Neuron (in vitro differentiated cells): ENCODE measurements around the gene TFF3.

Source experiments
- H2AFZ ChIP-seq: one replicate; pipeline ENCODE4 v1.6.1; 2013; ENCODE audit warnings: low read depth, mild to moderate bottlenecking, inconsistent platforms, low read length, moderate library complexity
- H3K27me3 ChIP-seq: one replicate; pipeline ENCODE4 v1.6.1; 2013; ENCODE audit warnings: low read length; ENCODE audit not compliant: insufficient read depth
- H3K36me3 ChIP-seq: one replicate; pipeline ENCODE4 v1.6.1; 2013; ENCODE audit warnings: low read length; ENCODE audit not compliant: insufficient read depth
- H3K4me1 ChIP-seq: one replicate; pipeline ENCODE4 v1.6.1; 2013; ENCODE audit warnings: low read length; ENCODE audit not compliant: insufficient read depth
- H3K4me3 ChIP-seq: 2 replicates; pipeline ENCODE4 v1.5.1; 2013; ENCODE audit warnings: mild to moderate bottlenecking, low read length, moderate library complexity
- H3K9me3 ChIP-seq: one replicate; pipeline ENCODE4 v1.6.1; 2013; ENCODE audit warnings: low read length

TFF3 gene

DNA sequence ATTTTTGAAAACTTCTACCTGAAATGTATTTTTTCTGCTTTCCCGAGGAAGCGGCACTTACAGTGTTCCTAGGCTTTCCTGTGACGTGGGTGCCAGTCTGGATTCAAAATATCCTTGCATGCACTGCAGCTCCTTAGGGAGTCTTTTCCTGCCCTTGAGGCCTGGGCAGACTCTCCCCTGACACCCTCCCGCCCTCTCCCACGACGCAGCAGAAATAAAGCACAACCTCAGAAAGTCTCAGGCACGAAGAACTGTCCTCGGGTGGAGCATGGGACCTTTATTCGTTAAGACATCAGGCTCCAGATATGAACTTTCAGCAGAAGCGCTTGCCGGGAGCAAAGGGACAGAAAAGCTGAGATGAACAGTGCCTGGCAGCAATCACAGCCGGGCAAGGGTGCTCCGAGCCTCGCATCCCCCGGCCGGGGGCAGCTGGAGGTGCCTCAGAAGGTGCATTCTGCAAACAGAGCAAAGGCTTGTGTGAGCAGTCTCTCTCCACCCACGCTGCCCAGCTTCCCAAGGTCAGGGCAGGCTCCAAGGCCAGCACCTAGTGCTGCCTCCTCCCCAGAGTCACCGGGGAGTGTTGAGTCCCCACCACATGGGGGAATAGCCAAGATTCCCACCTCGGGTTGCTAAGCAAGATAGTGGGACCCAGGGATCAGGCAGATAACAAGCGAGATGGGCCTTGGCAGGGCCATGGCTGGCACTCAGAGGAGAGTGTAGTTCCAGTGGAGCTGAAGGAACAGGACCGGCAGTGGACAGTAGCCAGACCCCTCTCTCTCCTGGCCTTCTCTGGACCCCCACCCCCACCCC is 3.2 kb downstream of the TFF3 start:
- Histone ChIP-seq H3K4me1 (no peaks in the 10 kb centered on the region), H3K9me3 (no peaks in the 10 kb centered on the region), H3K27me3 (peaks cover 35% of the 10 kb centered on the region), H3K4me3 (no peak overlapping the region), H3K36me3 (no peaks in the 10 kb centered on the region), H2AFZ (no peak overlapping the region)

DNA sequence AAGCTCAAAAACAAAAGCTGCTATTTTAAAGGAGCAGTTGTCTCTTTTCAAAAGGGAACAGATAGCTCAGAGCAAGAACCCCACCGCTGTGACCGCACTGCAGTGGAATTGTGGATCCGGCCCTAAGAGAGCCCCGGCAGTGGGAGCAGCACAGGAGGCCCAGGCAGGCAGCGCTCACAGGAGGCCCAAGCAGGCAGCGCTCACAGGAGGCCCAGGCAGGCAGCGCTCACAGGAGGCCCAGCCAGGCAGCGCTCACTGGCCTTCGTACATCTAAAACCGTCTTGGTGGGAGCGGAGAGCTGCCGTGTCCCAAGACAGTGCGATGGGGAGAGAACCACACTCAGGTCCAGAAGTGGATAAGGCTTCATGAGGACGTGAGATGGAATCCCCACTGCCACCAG is 4.0 kb downstream of the TFF3 start:
- Histone ChIP-seq H3K9me3 (no peaks in the 10 kb centered on the region), H2AFZ (no peak overlapping the region), H3K27me3 (peaks cover 35% of the 10 kb centered on the region), H3K36me3 (no peaks in the 10 kb centered on the region), H3K4me1 (no peaks in the 10 kb centered on the region), H3K4me3 (no peak overlapping the region)

DNA sequence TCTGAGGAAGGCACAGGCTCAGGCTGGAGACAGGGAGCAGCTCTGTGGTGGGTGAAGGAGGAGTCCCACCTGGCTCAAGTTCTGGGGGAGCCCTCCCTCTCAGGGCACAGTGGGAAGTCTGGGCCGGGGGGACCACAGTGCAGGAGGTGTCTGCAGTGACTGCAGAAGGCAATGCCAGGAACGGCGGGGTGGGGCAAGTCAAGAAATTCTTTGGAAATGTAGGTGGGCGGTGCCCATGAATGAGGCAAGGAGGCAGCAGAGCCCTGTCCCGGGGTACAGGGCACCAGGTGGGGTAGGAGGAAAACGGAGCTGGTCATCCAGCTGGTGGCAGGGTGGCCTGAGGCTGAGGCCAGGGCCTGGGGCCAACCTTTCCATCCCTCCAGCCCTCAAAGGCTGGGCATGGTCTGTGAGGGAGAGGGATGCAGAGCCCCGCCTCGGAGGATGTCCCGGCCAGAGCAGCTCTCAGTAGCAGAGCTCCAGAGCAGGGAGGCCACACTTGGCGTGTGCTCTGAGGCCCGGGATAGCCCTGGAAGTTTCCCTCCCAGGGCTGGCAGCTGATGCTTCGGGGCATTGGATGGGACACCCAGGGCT is 4.7 kb downstream of the TFF3 start:
- Histone ChIP-seq H2AFZ (no peak overlapping the region), H3K4me1 (no peaks in the 10 kb centered on the region), H3K36me3 (no peaks in the 10 kb centered on the region), H3K27me3 (peaks cover 35% of the 10 kb centered on the region), H3K9me3 (no peaks in the 10 kb centered on the region), H3K4me3 (no peak overlapping the region)

DNA sequence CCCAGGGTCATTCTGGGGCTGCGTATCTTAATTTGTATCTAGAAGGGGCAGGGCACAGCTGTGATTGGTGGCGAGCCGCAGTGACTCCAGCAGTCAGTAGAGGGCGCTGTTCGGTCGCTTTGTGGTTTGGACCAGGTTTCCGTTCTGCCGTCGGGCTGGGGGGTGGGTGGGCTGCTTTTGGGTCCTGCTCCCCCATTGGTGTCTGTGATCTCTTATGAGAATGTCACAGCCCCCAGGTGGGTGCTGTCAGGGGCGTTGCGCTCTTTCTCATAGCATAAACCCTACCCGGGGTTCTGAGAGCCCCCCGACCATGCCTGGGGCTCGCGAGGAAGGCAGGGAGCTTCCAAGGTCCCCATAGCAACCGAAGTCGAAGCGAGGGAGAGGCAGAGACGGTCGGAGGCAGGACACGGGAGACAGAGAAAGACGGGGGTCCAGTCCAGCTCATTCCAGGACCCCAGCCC is 5.4 kb downstream of the TFF3 start:
- no peaks in the 10 kb centered on the region for H3K9me3 ChIP-seq
- no peak overlapping the region for H2AFZ ChIP-seq
- no peaks in the 10 kb centered on the region for H3K4me1 ChIP-seq
- no peaks in the 10 kb centered on the region for H3K36me3 ChIP-seq
- no peak overlapping the region for H3K4me3 ChIP-seq
- peaks cover 35% of the 10 kb centered on the region for H3K27me3 ChIP-seq

DNA sequence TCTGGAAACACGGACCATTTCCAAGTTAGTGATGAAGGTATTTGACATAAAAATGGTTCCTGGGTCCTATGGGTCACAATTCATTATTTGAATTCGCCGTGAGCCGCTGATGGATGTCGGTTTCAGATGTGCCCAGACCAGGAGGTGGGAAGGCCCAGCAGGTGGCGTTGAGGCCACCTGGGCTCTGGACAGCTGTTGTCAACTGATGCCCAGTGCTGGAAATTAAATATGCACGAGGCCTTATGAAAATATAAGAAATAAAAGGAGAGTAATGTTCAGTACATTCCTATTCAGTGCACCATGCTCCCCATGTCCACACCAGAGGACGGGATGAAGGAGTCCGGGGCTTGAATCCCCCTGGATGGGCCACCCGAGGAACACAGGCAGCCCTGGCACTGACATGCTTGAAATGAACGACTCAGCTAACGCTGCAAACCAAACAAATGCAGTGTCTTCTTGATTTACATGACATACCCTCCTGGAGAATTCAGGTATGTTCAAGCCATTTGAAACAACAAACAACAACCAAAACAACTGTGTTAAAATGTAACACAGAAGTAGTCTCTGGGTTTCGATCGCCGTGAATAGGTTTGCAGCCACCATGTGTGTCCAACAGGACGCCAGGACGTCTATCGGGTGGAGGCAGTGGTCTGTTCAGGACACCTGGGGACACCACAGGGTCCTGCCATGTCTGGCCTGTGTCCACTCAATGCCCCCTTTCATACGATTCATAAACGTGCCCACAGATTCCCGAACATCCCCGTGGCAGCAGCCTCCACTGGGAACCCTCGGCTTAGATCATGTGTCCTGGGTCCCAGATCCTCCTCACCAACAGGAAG is 6.1 kb downstream of the TFF3 start:
- no peaks in the 10 kb centered on the region for H3K4me1 ChIP-seq
- no peaks in the 10 kb centered on the region for H3K9me3 ChIP-seq
- H2AFZ ChIP-seq, result no peak overlapping the region
- H3K27me3 ChIP-seq, result peaks cover 38% of the 10 kb centered on the region
- H3K36me3 ChIP-seq, result no peaks in the 10 kb centered on the region
- no peak overlapping the region for H3K4me3 ChIP-seq

DNA sequence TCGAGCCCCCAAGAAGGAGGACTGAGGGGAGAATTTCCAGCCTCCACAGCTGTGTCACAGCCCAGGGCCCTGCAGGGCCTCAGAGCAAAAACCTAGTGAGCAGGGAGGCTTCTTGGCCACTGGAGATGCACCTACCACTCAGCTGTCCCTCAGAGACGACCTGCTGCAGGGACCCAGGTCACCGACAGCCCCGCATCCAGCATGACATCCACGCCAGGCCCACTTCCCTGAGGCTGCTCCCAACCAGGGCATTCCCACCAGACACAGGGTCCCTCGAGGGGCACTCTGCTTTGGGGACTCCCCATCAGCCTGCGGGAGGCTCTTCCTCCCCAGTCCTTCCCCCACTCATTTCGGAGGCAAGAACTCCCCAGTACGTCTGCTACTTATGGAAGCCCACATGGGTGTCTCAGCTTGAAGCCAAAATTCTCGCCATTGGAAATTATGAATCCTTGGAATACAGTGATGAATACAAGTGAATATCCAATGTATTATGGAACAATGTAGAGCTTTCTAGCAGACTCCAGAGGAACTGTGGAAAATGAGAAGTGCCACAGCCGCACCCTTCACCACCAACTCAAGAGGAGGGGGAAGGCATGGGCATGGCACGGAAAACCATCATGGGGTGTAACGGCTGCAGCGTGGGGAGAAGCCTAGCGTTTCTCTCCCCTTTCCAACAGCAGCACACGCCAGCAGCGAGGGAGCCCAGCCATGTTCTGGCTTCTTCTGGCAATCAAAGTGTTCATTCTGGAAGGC is 6.9 kb downstream of the TFF3 start:
- Histone ChIP-seq H3K4me1 (no peaks in the 10 kb centered on the region), H3K9me3 (no peaks in the 10 kb centered on the region), H2AFZ (no peak overlapping the region), H3K36me3 (no peaks in the 10 kb centered on the region), H3K4me3 (no peak overlapping the region), H3K27me3 (peaks cover 31% of the 10 kb centered on the region)

DNA sequence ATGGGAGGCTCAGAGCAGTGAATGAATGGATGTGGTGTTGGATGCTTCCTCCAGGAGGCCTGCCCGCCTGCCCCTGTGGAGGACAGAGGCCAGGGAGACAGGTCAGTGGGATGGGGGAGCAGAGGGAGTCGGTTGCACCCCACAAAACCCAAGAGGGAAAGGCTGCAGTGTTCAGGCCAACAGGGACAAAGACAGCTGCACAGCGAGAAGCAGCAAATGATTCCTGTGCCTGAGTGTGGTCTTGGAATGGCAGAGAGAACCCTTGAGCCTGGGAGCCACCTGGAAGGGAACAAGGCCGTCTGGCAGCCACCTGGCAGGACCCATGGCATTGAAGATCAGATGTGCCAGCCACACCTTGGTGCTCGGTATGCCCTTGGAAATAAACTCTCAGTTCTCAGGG is 8.1 kb downstream of the TFF3 start:
- Histone ChIP-seq H3K4me1 (no peaks in the 10 kb centered on the region), H3K27me3 (peaks cover 19% of the 10 kb centered on the region), H3K9me3 (no peaks in the 10 kb centered on the region), H3K4me3 (no peak overlapping the region), H3K36me3 (no peaks in the 10 kb centered on the region), H2AFZ (no peak overlapping the region)

DNA sequence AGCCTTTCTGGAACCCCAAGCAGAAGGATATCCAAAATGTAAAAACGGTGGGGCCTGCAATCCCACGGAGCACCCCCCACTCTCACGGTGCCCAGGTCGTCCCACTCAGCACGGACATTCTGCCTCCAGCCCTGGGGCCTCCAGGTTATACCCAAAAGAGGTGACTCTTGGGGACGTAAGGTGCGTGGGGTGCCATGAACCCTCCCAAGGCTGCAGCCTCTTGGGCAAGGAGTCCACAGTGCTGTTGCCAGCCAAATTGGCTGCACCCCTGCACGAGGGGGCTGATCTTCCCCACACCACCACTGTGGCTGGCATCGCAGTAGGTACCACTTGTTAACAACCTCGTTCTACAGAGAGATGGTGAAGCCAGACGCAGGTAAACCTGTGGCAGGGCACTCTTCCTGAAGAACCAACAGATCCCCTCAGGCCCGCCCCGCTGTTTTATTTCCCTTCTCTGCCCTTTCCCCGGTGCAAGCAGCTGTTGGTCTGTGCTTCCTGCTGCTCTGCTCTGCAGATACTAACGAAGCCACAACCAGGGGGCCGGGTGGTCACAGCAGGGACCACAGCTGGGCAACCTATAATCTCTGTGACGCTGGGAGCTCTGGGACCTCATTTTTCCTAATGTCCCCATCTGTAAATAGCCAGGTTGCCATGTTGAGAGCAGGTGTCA is 8.7 kb downstream of the TFF3 start:
- Histone ChIP-seq H3K9me3 (no peaks in the 10 kb centered on the region), H3K36me3 (no peaks in the 10 kb centered on the region), H2AFZ (no peak overlapping the region), H3K27me3 (peaks cover 13% of the 10 kb centered on the region), H3K4me1 (no peaks in the 10 kb centered on the region), H3K4me3 (no peak overlapping the region)

DNA sequence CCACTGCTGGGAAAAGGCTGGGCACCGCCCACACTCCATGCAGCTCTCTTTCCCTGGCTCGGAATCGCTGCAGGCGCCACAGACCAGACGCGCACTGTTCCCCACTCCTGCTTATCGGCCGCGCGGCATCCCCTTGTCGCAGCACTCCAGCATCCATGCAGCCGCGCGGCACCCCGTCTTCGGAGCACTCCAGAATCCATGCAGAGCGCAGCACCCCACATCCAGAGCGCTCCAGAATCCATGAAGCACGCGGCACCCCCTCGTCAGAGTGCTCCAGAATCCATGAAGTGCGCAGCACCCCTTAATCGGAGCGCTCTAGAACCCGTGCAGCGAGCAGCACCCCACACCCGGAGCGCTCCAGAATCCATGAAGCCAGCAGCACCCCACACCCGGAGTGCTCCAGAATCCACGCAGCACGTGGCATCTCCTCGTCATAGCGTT is 9.5 kb downstream of the TFF3 start:
- Histone ChIP-seq H3K36me3 (no peaks in the 10 kb centered on the region), H3K4me3 (no peak overlapping the region), H2AFZ (no peak overlapping the region), H3K9me3 (no peaks in the 10 kb centered on the region), H3K27me3 (peaks cover 8% of the 10 kb centered on the region), H3K4me1 (no peaks in the 10 kb centered on the region)

DNA sequence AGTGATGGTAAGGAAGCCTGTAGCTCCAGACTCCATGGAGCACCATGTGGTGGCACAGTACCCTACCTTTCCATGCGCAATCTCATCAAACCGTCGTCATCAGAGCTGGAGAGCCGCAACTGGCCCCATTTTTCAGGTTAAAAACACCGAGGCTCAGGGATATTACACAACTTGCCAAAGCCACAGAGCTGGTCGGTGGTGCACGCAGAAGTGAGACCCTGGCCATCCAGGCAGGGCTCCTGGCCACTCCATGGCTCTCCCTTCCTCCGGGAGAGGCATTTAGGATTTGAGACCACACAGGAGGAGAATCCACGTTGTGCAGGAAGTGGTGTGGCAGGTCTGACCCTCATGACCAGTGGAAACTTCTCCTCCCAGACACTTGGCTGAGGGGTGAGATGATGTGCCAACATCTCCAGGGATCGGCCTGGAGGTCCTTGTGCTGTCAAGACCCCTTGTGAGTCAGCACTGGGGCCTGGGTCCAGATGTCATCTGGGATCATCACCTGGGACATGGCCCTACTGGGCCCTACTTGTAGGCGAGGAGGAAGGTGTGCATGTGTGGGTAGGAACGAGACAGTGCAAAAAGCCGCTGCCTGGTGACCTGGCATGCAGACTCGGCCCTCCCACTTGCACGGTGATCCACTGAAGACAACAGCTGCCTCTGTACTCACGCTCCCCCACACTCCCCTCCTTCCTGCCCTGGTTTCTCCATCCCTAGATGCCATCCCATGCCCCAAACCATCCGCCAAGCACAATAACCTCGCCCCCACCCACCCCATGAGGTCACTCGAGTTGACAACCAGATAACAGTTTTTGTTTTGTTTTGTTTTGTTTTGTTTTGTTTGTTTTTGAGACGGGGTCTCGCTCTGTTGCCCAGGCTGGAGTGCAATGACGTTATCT is 10.4 kb downstream of the TFF3 start:
- no peaks in the 10 kb centered on the region for H3K36me3 ChIP-seq
- H3K9me3 ChIP-seq, result no peaks in the 10 kb centered on the region
- peaks cover 8% of the 10 kb centered on the region for H3K27me3 ChIP-seq
- no peaks in the 10 kb centered on the region for H3K4me1 ChIP-seq
- no peak overlapping the region for H2AFZ ChIP-seq
- H3K4me3 ChIP-seq, result no peak overlapping the region

DNA sequence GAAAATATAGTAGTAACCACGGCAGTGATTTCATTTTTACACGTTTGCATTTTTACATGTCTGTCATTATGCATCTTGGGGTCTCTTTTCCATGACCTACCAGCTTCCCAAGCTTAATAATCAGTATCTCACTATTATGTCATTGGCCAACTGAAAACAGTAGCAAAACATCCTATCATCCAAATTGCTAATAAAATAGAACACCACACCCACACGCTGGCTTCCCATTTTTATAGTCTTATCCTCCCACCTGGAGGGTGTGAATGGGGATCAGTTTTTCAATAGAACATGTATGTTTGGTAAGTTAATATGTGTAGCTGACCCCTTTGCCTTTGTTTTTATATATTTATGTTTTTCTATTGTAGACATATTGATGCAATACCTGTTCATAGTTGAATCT is 11.8 kb downstream of the TFF3 start:
- no peaks in the 10 kb centered on the region for H3K4me1 ChIP-seq
- H2AFZ ChIP-seq, result no peak overlapping the region
- no peaks in the 10 kb centered on the region for H3K36me3 ChIP-seq
- no peaks in the 10 kb centered on the region for H3K9me3 ChIP-seq
- no peak overlapping the region for H3K4me3 ChIP-seq
- H3K27me3 ChIP-seq, result peaks cover 8% of the 10 kb centered on the region
